Hepatocyte (in vitro differentiated cells): Measurements from ENCODE around the gene CALCB.

Experiments
- CTCF ChIP-seq: fragments of 200-600 bp; sonication (generic); IDR thresholded peaks from 2 replicates; pipeline ENCODE4 v1.5.1; 2016; ENCODE audit warnings: antibody characterized with exemption, mild to moderate bottlenecking; ENCODE audit not compliant: poor library complexity
- EZH2 ChIP-seq: fragments of 200-600 bp; sonication (generic); IDR thresholded peaks from 2 replicates; pipeline ENCODE4 v1.6.1; 2016; ENCODE audit warnings: antibody characterized with exemption, mild to moderate bottlenecking, borderline replicate concordance
- EZH2phosphoT487 ChIP-seq: fragments of 200-600 bp; sonication (generic); IDR thresholded peaks from one replicate; pipeline ENCODE4 v1.6.1; 2018; ENCODE audit warnings: antibody characterized with exemption, mild to moderate bottlenecking, low read depth, moderate library complexity; ENCODE audit not compliant: unreplicated experiment, severe bottlenecking

GRCh38 chr11:15106201-15106965 is 33.0 kb downstream of the CALCB start:
- no peak for TF ChIP-seq CTCF
- TF ChIP-seq EZH2, result no peak
- no peak for TF ChIP-seq EZH2phosphoT487
